SHP77 treated with DMSO at 0.1 percent for 48 hours (cell line): Measurements from ENCODE around the gene APCS.

ENCODE experiments used
- DNase-seq: peaks from one replicate; lab custom pipeline; 2025; lab: John Stamatoyannopoulos, UW

APCS gene

GRCh38 chr1:159587461-159587951 lies at the start of gene APCS:
Gene APCS (plus strand): TSS chr1:159587826. CDS start chr1:159587922, 96 bp downstream.
- no peak for DNase-seq

- DNase-seq = no peak
These were observed 39.5 kb upstream of the APCS start for GRCh38 chr1:159548126-159548525.

GRCh38 chr1:159554261-159554660 lies 33.4 kb upstream of the APCS start:
- DNase-seq = no peak

- DNase-seq = no peak
These were observed 32.9 kb upstream of the APCS start for GRCh38 chr1:159554696-159555095.

GRCh38 chr1:159556931-159557369 lies 30.7 kb upstream of the APCS start:
- DNase-seq = no peak

- DNase-seq = no peak
These were observed 27.0 kb upstream of the APCS start for GRCh38 chr1:159560599-159560998.

- DNase-seq = no peak
These were observed 26.1 kb upstream of the APCS start for GRCh38 chr1:159561497-159561896.

GRCh38 chr1:159562680-159563079 lies 24.9 kb upstream of the APCS start:
- no peak for DNase-seq

GRCh38 chr1:159577446-159577845 lies 10.2 kb upstream of the APCS start:
- DNase-seq = no peak

- DNase-seq = no peak
These were observed 7.3 kb upstream of the APCS start for GRCh38 chr1:159580340-159580739.

- no peak for DNase-seq
These were observed 6.2 kb upstream of the APCS start for GRCh38 chr1:159581422-159581821.

GRCh38 chr1:159584536-159584935 lies 3.1 kb upstream of the APCS start:
- no peak for DNase-seq

GRCh38 chr1:159591981-159592380 lies 4.4 kb downstream of the APCS start:
- no peak for DNase-seq

- no peak for DNase-seq
These were observed 7.2 kb downstream of the APCS start for GRCh38 chr1:159594625-159595405.

- no peak for DNase-seq
These were observed 10.6 kb downstream of the APCS start for GRCh38 chr1:159598196-159598595.

GRCh38 chr1:159600894-159601293 lies 13.3 kb downstream of the APCS start:
- DNase-seq = no peak

- no peak for DNase-seq
These were observed 14.9 kb downstream of the APCS start for GRCh38 chr1:159602501-159602999.

- no peak for DNase-seq
These were observed 24.7 kb downstream of the APCS start for GRCh38 chr1:159612211-159612885.

- no peak for DNase-seq
These were observed 45.3 kb downstream of the APCS start for GRCh38 chr1:159632922-159633321.
